ENCODE data around the gene CREG2. TPM values are rescaled to one million over a fixed set of nuclear protein-coding genes. Genes with fewer than 3 reads are reported as not detected.

Gene CREG2
- total RNA-seq, 4 donors from 2014 or later, result not detected

GRCh38 chr2:101339266-101339880 is 47.9 kb downstream of the CREG2 start:
- WGBS, 2 donors, result 82 to 86% methylated on average over 4 of the region's 4 CpGs
- intact Hi-C loops (cut with DNase I; ENCODE audit: low total_unique reads), result no loop called here
- H3K4me3 ChIP-seq (ENCODE audit: low read depth, poor library complexity, severe bottlenecking), result no peak overlapping the region
- DNase-seq (ENCODE audit: low spot score in 2 of 2), result no peak
- no peak for TF ChIP-seq CTCF (IDR thresholded peaks at IDR 0.05)
- no peak for TF ChIP-seq POLR2A (IDR thresholded peaks at IDR 0.05)

GRCh38 chr2:101337877-101338276 is 49.4 kb downstream of the CREG2 start:
- TF ChIP-seq CTCF (IDR thresholded peaks at IDR 0.05) (no peak), POLR2A (IDR thresholded peaks at IDR 0.05) (no peak)
- intact Hi-C loops (cut with DNase I; ENCODE audit: low total_unique reads), result no loop called here
- 38 to 50% methylated on average over 2 of the region's 2 CpGs for WGBS, 2 donors
- H3K4me3 ChIP-seq (ENCODE audit: low read depth, poor library complexity, severe bottlenecking), result no peak overlapping the region
- no peak for DNase-seq (ENCODE audit: low spot score in 2 of 2)

GRCh38 chr2:101332885-101333766 is 54.2 kb downstream of the CREG2 start:
- H3K4me3 ChIP-seq (ENCODE audit: low read depth, poor library complexity, severe bottlenecking), result no peak overlapping the region
- TF ChIP-seq CTCF (IDR thresholded peaks at IDR 0.05), result no peak
- TF ChIP-seq POLR2A (IDR thresholded peaks at IDR 0.05), result no peak
- intact Hi-C loops (cut with DNase I; ENCODE audit: low total_unique reads), result no loop called here
- no peak for DNase-seq (ENCODE audit: low spot score in 2 of 2)
- WGBS, 2 donors, result 75 to 76% methylated on average over 5 of the region's 5 CpGs

- WGBS, 2 donors, result 62 to 69% methylated on average over 2 of the region's 2 CpGs
- no peak for DNase-seq (ENCODE audit: low spot score in 2 of 2)
- TF ChIP-seq CTCF (IDR thresholded peaks at IDR 0.05) (no peak), POLR2A (IDR thresholded peaks at IDR 0.05) (no peak)
- intact Hi-C loops (cut with DNase I; ENCODE audit: low total_unique reads), result no loop called here
- no peak overlapping the region for H3K4me3 ChIP-seq (ENCODE audit: low read depth, poor library complexity, severe bottlenecking)
These were observed 56.1 kb downstream of the CREG2 start for GRCh38 chr2:101331202-101331601.

GRCh38 chr2:101330253-101330933 is 56.9 kb downstream of the CREG2 start:
- DNase-seq (ENCODE audit: low spot score in 2 of 2), result peak in 1 of 2 donors; percentile 90
- 42 to 49% methylated on average over 12 of the region's 12 CpGs for WGBS, 2 donors
- TF ChIP-seq POLR2A (IDR thresholded peaks at IDR 0.05), result no peak
- TF ChIP-seq CTCF (IDR thresholded peaks at IDR 0.05), result no peak
- H3K4me3 ChIP-seq (ENCODE audit: low read depth, poor library complexity, severe bottlenecking), result no peak overlapping the region
- intact Hi-C loops (cut with DNase I; ENCODE audit: low total_unique reads), result no loop called here

All from lower leg skin (tissue), 4 donors.